Measurements from ENCODE around the gene APBA1. TPM values are rescaled to one million over a fixed set of nuclear protein-coding genes. Genes with fewer than 3 reads are reported as not detected.
A peak's percentile ranks its signal among the peaks of the same experiment; 100 is the strongest.

APBA1 gene
- total RNA-seq, 1 donor from 2014 or later, result 5.9 TPM

DNA sequence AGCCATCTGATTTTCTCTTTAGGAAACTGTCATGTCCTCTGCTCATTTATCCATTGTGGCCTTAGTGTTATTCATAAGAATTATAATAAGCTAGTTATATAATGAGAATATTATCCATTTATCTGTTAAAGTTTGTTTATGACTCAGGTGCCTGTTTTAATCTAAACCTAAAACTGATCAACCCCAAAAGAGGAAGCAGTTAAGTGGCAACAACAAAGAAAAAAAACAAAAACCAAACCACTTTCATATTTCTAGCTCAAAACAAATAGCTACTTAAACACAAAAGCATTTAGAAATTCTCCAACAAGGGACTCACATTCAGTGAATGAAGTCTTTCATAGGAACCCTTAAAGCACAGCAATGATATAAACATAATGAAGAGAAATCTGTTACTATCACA is 116.4 kb downstream of the APBA1 start:
- no peak overlapping the region for H3K27ac Mint-ChIP-seq (ENCODE audit: unreplicated experiment)
- H3K9me3 Mint-ChIP-seq (ENCODE audit: unreplicated experiment), result no peaks in the 10 kb centered on the region
- Histone ChIP-seq H3K27ac (ENCODE audit: low read depth, low read length) (no peak overlapping the region), H3K9ac (ENCODE audit: low read length) (no peak overlapping the region), H3K36me3 (ENCODE audit: insufficient read depth, low read length) (no peaks in the 10 kb centered on the region), H2AFZ (ENCODE audit: low read depth, low read length) (no peak overlapping the region), H3K9me3 (ENCODE audit: insufficient read depth, low read depth, low read length) (no peaks in the 10 kb centered on the region), H3K27me3 (ENCODE audit: insufficient read depth, low read length) (no peaks in the 10 kb centered on the region), H3K4me3 (ENCODE audit: insufficient read depth, low read depth, low read length) (no peak overlapping the region), H3K4me1 (ENCODE audit: insufficient read depth, low read length) (peaks cover 12% of the 10 kb centered on the region), H3K4me2 (ENCODE audit: low read length) (no peak overlapping the region), H3K79me2 (ENCODE audit: insufficient read depth, low read length) (no peaks in the 10 kb centered on the region), H4K20me1 (ENCODE audit: insufficient read depth, low read length) (no peaks in the 10 kb centered on the region)
- DNase-seq (ENCODE audit: low read depth) (no peak), FAIRE-seq (no peak)
- peaks cover 5% of the 10 kb centered on the region for H3K27me3 Mint-ChIP-seq (ENCODE audit: low read depth, unreplicated experiment)
- H3K4me1 Mint-ChIP-seq (ENCODE audit: low read depth, unreplicated experiment), result peaks cover 3% of the 10 kb centered on the region
- H3K4me3 Mint-ChIP-seq (ENCODE audit: unreplicated experiment), result no peak overlapping the region
- TF ChIP-seq, protein P1, sequence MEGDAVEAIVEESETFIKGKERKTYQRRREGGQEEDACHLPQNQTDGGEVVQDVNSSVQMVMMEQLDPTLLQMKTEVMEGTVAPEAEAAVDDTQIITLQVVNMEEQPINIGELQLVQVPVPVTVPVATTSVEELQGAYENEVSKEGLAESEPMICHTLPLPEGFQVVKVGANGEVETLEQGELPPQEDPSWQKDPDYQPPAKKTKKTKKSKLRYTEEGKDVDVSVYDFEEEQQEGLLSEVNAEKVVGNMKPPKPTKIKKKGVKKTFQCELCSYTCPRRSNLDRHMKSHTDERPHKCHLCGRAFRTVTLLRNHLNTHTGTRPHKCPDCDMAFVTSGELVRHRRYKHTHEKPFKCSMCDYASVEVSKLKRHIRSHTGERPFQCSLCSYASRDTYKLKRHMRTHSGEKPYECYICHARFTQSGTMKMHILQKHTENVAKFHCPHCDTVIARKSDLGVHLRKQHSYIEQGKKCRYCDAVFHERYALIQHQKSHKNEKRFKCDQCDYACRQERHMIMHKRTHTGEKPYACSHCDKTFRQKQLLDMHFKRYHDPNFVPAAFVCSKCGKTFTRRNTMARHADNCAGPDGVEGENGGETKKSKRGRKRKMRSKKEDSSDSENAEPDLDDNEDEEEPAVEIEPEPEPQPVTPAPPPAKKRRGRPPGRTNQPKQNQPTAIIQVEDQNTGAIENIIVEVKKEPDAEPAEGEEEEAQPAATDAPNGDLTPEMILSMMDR (IDR thresholded peaks at IDR 0.05; ENCODE audit: insufficient read depth, low read depth, low read length), result no peak
- H3K36me3 Mint-ChIP-seq (ENCODE audit: low read depth, unreplicated experiment), result no peaks in the 10 kb centered on the region

DNA sequence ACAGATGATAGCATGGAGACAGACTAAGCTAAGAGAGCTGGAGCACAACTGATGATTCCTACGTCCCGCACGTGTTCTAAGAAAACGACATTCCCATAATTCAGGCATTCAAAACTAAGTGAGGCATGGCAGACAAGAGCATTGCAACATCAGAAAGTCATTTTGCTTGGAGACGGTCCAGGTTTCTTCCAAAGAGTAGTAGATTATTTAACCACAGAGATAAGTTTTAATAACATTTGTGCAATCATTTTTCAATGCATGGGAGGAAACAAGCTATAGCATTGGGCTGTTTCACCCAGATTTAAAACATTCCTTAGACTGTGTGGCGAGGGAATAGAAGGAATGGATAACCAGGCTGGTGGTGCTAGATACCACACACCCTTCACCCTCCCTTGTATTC is 117.2 kb downstream of the APBA1 start:
- peak; percentile 93 for FAIRE-seq
- H3K27ac Mint-ChIP-seq (ENCODE audit: unreplicated experiment), result no peak overlapping the region
- H3K4me2 ChIP-seq (ENCODE audit: low read length), result peak overlapping the region; percentile 20

More for the DNA sequence above, 117.2 kb downstream of the APBA1 start:
- TF ChIP-seq EZH2 (IDR thresholded peaks at IDR 0.05; ENCODE audit: insufficient read depth, low read length), result no peak
- TF ChIP-seq, protein P1 (IDR thresholded peaks at IDR 0.05; ENCODE audit: insufficient read depth, low read depth, low read length), result no peak
- H3K9me3 Mint-ChIP-seq (ENCODE audit: unreplicated experiment), result no peaks in the 10 kb centered on the region
- no peaks in the 10 kb centered on the region for H4K20me1 ChIP-seq (ENCODE audit: insufficient read depth, low read length)
- no peaks in the 10 kb centered on the region for H3K79me2 ChIP-seq (ENCODE audit: insufficient read depth, low read length)
- DNase-seq (ENCODE audit: low read depth), result peak; percentile 90
- no peaks in the 10 kb centered on the region for H3K36me3 Mint-ChIP-seq (ENCODE audit: low read depth, unreplicated experiment)
- H3K27ac ChIP-seq (ENCODE audit: low read depth, low read length), result no peak overlapping the region
- peaks cover 12% of the 10 kb centered on the region for H3K4me1 ChIP-seq (ENCODE audit: insufficient read depth, low read length)
- H3K36me3 ChIP-seq (ENCODE audit: insufficient read depth, low read length), result no peaks in the 10 kb centered on the region
- H2AFZ ChIP-seq (ENCODE audit: low read depth, low read length), result no peak overlapping the region
- no peak overlapping the region for H3K9ac ChIP-seq (ENCODE audit: low read length)
- no peak overlapping the region for H3K4me3 ChIP-seq (ENCODE audit: insufficient read depth, low read depth, low read length)
- H3K9me3 ChIP-seq (ENCODE audit: insufficient read depth, low read depth, low read length), result no peaks in the 10 kb centered on the region
- no peak overlapping the region for H3K4me3 Mint-ChIP-seq (ENCODE audit: unreplicated experiment)
- no peaks in the 10 kb centered on the region for H3K27me3 ChIP-seq (ENCODE audit: insufficient read depth, low read length)
- peaks cover 3% of the 10 kb centered on the region for H3K27me3 Mint-ChIP-seq (ENCODE audit: low read depth, unreplicated experiment)
- peaks cover 3% of the 10 kb centered on the region for H3K4me1 Mint-ChIP-seq (ENCODE audit: low read depth, unreplicated experiment)

Data from astrocyte (in vitro differentiated cells and primary cell).